ENCODE data around the gene ADCY2. TPM values are rescaled to one million over a fixed set of nuclear protein-coding genes. Genes with fewer than 3 reads are reported as not detected.

Gene ADCY2
- total RNA-seq, 3 donors from 2014 or later: 1.7 to 14.8 (median 2.2) TPM

GRCh38 chr5:7622498-7622897 is 226.6 kb downstream of the ADCY2 start:
- no peaks in the 10 kb centered on the region for H3K36me3 ChIP-seq (ENCODE audit: low read depth)
- intact Hi-C loops (cut with DNase I, micrococcal nuclease): no loop called here
- no peaks in the 10 kb centered on the region for H3K4me1 ChIP-seq (ENCODE audit: low read depth)
- no peak for ATAC-seq
- no peak overlapping the region for H3K4me3 ChIP-seq
- no peak for TF ChIP-seq CTCF (IDR thresholded peaks at IDR 0.05)
- no peaks in the 10 kb centered on the region for H3K9me3 ChIP-seq
- no peak for DNase-seq

- H3K4me3 ChIP-seq: no peak overlapping the region
- ATAC-seq (no peak), DNase-seq (no peak)
- intact Hi-C loops (cut with DNase I, micrococcal nuclease): no loop called here
- no peak for TF ChIP-seq CTCF (IDR thresholded peaks at IDR 0.05)
- H3K4me1 ChIP-seq (ENCODE audit: low read depth): no peaks in the 10 kb centered on the region
- H3K36me3 ChIP-seq (ENCODE audit: low read depth): no peaks in the 10 kb centered on the region
- H3K9me3 ChIP-seq: no peaks in the 10 kb centered on the region
Measured at GRCh38 chr5:7625740-7626139, 229.8 kb downstream of the ADCY2 start.

GRCh38 chr5:7628248-7628647 is 232.3 kb downstream of the ADCY2 start:
- intact Hi-C loops (cut with DNase I, micrococcal nuclease): no loop called here
- TF ChIP-seq CTCF (IDR thresholded peaks at IDR 0.05): no peak
- DNase-seq (no peak), ATAC-seq (no peak)
- no peaks in the 10 kb centered on the region for H3K4me1 ChIP-seq (ENCODE audit: low read depth)
- H3K4me3 ChIP-seq: no peak overlapping the region
- H3K36me3 ChIP-seq (ENCODE audit: low read depth): no peaks in the 10 kb centered on the region
- no peaks in the 10 kb centered on the region for H3K9me3 ChIP-seq

GRCh38 chr5:7628820-7629219 is 232.9 kb downstream of the ADCY2 start:
- Histone ChIP-seq H3K4me3 (no peak overlapping the region), H3K9me3 (no peaks in the 10 kb centered on the region), H3K36me3 (ENCODE audit: low read depth) (no peaks in the 10 kb centered on the region), H3K4me1 (ENCODE audit: low read depth) (no peaks in the 10 kb centered on the region)
- intact Hi-C loops (cut with DNase I, micrococcal nuclease): no loop called here
- DNase-seq: no peak
- no peak for ATAC-seq
- no peak for TF ChIP-seq CTCF (IDR thresholded peaks at IDR 0.05)

- no peaks in the 10 kb centered on the region for H3K4me1 ChIP-seq (ENCODE audit: low read depth)
- DNase-seq: no peak
- no peak for TF ChIP-seq CTCF (IDR thresholded peaks at IDR 0.05)
- intact Hi-C loops (cut with DNase I, micrococcal nuclease): no loop called here
- H3K9me3 ChIP-seq: no peaks in the 10 kb centered on the region
- no peak for ATAC-seq
- no peaks in the 10 kb centered on the region for H3K36me3 ChIP-seq (ENCODE audit: low read depth)
- no peak overlapping the region for H3K4me3 ChIP-seq
Measured at GRCh38 chr5:7629561-7629960, 233.6 kb downstream of the ADCY2 start.

GRCh38 chr5:7634837-7635236 is 238.9 kb downstream of the ADCY2 start:
- ATAC-seq: no peak
- intact Hi-C loops (cut with DNase I, micrococcal nuclease): no loop called here
- no peak for TF ChIP-seq CTCF (IDR thresholded peaks at IDR 0.05)

More at GRCh38 chr5:7634837-7635236, 238.9 kb downstream of the ADCY2 start:
- no peak for DNase-seq
- Histone ChIP-seq H3K4me1 (ENCODE audit: low read depth) (no peaks in the 10 kb centered on the region), H3K36me3 (ENCODE audit: low read depth) (no peaks in the 10 kb centered on the region), H3K9me3 (no peaks in the 10 kb centered on the region), H3K4me3 (no peak overlapping the region)

All from mucosa of descending colon (tissue), 3 donors.